GM21723 (cell line): ENCODE data around the gene RIPPLY3.

ENCODE experiments used
- ATAC-seq: cut with Tn5 transposase; IDR thresholded peaks from one replicate; pipeline ENCODE4 v1.9.1; 2021; ENCODE audit warnings: mild to moderate bottlenecking, moderate library complexity; ENCODE audit not compliant: unreplicated experiment

Gene RIPPLY3

GRCh38 chr21:37058261-37058660 lies 51.8 kb downstream of the RIPPLY3 start:
- no peak for ATAC-seq

GRCh38 chr21:37059181-37059580 lies 52.7 kb downstream of the RIPPLY3 start:
- no peak for ATAC-seq

- no peak for ATAC-seq
Measured at GRCh38 chr21:37060296-37060695, 53.8 kb downstream of the RIPPLY3 start.

- ATAC-seq = no peak
Measured at GRCh38 chr21:37061926-37062592, 55.6 kb downstream of the RIPPLY3 start.

GRCh38 chr21:37062593-37062935 lies 56.1 kb downstream of the RIPPLY3 start:
- ATAC-seq = no peak

GRCh38 chr21:37063433-37063832 lies 56.9 kb downstream of the RIPPLY3 start:
- no peak for ATAC-seq

- no peak for ATAC-seq
Measured at GRCh38 chr21:37064841-37065240, 58.3 kb downstream of the RIPPLY3 start.

GRCh38 chr21:37065561-37066177 lies 59.2 kb downstream of the RIPPLY3 start:
- no peak for ATAC-seq
